GM21825 (cell line): ENCODE results near the gene PTPRG.

Experiments used
- ATAC-seq: cut with Tn5 transposase; IDR thresholded peaks from one replicate; pipeline ENCODE4 v1.9.1; 2021; ENCODE audit warnings: mild to moderate bottlenecking, moderate library complexity; ENCODE audit not compliant: unreplicated experiment

The PTPRG gene

DNA sequence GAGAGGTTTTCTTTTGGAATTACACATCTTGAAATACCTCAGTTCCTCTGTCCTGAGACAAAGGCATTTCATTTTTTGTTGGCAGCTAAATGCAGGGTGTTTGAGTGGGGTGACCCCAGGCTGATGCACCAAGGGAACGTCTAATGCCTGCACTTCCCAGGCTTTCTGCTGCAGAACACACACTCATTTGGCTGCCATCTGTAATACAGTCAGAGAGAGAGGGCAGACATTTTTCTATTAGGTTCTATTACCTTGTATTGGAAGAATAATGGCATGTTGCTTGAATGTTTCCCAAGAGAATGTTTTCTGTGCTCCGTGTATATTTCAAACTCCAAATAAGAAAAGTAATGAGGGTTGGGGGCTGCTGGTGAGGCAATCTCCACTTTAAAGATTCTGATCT is 87.1 kb downstream of the PTPRG start:
- ATAC-seq = no peak

DNA sequence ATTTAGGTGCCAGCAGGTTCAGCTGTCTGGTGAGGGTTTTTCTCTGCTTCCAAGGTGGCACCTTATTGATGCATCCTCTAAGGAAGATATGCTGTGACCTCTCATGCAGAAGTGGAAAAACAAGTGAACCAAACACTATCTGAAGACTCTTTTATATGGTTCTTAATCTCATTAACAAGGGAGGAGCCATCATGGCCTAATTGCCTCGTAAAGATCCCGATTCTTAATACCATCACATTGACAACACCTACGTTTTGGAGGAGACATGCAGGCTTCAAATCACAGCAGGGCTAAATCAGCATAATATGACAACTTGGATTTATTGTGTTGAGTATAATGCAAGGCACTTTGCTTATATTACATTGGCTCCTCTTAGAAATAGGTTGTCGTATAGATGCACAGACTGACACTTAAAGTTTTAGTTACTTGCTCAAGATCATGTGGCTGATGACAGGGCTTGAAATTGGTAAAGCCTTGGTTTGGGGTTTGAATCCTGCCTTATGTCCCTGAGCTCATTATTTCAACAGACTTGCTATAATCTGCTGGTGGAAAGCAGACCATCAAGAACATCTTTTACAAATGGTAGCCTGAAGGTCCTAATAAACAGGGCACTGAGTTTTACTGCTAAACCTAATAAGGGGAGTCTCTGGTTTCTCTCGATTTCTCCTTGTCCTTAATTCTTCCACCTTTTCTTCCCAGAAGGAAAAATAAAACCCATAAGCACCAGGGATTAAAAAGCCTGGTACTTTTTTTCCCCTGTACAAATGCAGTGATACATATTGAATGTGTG is 88.2 kb downstream of the PTPRG start:
- ATAC-seq = no peak

DNA sequence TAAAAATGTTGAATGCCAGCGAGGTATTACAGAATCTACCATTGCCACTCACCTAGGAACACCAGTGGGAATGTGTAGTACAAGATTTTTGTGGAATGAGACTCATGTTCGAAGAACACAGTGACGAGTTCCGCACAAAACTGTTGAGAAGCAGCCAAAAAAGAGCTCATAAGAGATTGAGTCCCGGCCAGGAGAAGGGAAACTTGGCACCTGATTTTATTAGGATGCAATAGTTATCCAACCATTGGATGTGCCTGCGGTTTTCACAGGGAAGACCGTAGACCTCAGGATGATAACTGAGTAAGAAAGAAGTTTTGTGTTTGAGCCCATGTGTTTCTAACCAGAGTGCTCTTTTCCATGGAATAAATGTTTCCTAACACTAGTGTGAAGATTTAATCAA is 88.9 kb downstream of the PTPRG start:
- no peak for ATAC-seq

DNA sequence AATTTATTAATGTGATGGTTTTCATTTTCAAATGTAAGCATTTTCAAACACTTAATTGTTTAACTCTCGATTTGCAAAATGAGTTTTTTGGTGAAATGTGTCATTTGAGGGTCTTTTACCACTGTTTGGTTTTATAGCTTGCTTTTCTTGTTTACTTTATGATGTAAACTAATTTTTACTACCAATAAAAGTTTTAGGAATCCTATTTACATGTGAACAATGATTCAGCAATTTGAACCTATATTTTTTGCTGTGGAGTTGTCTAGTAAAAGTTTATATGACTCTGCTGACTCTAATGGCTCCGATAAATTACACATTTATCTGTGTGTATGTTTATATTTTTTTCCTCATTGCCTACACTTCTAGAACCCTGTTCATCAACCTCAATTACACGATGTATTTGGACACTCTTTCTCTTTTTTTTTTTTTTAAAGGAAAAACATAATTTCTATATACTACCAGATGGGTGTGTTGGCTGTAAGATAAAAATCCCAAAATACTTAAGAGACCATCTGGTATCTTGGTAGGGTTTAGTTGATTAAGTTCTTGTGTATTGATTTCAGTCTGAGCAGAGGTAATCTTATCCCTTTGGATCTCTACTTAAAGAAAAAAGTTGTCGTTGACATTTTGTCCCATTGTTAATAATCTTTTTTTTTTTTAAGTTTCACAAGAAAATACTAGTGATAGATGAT is 89.5 kb downstream of the PTPRG start:
- ATAC-seq = no peak

DNA sequence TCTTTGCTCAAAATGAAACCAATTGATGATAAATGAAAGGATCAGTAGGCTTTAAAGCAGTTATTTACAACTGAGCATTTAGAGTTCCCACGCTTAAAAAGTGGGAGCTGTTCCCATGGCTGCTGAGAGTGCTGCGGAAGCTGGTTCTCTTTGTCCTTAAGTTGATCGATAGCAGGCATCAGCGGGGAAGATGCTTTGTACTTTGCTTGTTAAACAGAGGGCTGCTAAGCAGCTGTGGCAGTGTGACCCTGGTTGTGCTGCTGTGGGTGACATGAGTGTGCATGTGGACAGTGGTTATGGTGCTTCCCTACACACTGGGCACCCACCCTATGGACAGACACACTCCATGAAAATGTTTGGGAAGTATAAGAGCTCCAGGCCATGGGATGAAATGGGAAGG is 96.3 kb downstream of the PTPRG start:
- ATAC-seq = no peak

DNA sequence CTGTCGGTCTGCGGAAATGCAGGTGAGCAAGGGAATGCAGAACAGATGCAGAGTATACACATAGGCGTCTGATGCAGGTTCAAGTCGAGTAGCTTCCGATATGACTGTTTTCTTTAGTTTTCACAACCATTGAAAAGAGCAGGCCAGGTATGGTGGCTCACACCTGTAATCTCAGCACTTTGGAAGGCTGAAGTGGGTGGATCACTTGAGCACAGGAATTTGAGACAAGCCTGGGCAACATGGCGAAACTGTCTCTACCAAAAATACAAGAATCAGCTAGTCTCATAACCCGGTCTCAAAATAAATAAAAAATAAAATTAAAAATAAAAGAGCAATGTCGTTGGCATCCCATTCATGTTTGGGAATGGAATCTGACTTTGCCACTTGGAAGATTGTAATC is 101.5 kb downstream of the PTPRG start:
- ATAC-seq = no peak

DNA sequence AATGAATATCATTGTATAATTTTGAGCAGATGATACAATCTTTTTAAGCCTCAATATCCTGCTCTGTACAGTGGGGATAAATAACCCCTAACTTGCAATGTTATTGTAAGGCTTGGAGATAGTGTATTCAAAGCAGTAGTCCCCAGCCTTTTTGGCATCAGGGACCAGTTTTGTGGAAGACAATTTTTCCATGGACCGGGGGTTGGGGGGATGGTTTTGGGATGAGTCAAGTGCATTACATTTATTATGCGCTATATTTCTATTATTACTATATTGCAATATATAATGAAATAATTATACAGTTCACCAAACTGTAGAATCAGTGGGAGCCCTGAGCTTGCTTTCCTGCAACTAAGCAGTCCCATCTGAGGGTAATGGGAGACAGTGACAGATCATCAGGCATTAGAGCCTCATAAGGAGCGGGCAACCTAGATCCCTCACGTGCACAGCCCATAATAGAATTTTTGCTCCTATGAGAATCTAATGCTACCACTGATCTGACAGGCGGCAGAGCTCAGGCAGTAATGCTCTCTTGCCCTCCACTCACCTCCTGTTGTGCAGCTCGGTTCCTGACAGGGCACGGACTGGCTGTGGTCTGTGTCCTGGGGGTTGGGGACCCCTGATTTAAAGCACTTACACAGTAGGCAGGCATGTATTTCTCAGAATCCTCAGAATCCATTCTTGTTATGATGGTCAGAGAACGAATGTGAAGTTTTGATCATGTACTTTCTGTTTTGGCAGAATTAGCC is 102.2 kb downstream of the PTPRG start:
- ATAC-seq = no peak

DNA sequence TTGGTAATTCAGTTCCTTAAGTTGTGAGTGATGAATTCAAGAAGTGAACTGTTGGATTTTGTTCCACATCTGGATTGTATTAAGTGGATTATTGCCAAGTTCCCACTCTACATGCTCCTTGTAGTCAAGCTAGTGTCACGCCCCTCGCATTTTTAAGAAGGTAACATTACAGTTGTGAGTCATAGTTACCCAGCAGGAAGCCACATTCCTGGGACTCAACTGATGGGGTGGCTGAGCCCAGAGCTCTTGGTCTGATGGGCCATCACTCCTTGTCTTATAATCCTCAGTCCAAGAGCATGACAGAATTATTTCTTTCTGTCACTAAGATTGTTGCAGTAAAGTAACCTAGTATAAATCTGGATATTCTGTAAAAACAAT is 102.7 kb downstream of the PTPRG start:
- no peak for ATAC-seq

DNA sequence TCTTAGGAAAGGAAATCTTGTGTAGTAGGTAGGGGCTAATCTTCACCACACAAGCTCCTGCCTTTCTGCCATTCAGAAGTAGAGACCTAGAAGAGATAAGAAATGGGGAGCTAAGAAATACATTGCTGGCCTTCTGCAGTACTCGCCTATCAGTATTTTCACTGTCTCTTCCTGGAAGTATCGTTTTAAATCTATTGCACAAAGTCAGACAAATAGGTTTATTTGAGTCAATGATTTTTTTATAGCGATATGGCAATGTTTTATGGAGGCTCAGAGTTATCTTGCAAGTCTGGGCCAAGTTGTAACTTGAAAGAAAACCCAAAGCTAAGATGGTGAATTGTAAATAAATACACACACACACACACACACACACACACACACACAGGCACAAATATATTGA is 103.8 kb downstream of the PTPRG start:
- ATAC-seq = no peak

DNA sequence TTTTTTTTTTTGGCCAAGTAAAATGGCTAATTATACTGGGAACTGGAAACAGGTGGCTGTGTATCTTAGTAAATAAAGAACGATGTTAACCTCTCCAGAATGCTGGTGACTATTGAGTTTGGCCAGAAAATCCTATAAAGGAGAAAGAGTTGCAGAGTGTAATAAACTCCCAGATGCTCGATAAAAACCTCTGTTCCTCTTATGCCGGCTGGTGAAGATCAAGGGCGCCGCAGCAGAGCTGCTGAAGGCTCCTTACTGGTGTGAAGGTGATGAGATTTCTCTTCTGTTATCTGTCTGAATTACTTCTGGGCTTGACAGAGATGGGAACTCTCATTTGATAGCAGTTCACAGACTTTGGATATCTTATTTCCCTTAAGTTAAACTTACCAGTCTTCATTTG is 104.6 kb downstream of the PTPRG start:
- no peak for ATAC-seq

DNA sequence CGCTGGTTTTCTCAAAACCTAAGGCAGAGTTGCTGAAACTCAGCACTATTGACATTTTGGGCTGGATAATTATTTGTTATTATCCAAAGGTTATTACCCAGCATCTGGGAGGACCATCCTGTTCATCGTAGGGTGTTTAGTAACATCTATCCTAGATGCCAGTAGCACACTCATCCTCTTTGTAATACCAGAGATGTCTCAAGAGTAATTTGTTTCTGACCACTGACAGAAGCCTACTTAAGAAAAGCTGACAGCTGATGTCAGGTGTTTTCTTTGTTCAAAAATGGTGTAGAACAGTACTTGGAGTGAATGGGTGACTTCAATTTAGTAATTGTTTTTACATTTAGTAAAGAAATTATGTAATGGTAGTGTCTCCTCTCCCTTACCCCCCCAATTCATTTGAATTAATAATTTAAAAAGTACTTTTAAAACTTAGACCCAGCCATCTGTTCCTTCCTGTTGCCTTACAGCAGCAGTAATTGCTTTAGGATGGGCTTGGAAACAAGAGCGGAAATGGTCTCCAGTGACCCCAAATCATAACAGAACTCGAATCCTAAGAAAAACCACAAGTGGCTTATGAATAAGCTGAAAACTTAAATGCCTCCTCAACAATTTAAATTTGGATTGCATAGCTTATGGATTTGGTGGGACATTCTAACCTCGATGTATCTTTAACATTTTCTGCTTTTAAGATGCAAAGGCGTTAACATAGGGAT is 105.4 kb downstream of the PTPRG start:
- no peak for ATAC-seq

DNA sequence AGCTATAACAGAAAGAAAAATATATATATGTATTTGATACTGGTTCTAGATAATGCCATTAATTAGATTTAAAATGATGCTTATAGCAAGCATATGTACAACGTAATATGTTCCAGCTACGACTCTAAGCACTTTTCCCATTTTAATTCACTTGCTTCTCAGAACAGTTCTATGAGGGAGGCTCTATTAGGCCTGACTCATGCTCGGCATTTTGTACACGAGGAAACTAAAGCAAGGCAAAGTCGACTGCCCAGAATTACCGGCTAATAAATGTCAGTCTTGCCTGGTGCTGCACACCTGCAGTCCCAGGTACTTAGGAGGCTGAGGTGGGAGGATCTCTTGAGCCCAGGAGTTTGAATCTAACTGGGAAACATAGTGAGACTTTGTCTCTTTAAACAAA is 106.0 kb downstream of the PTPRG start:
- ATAC-seq = no peak

DNA sequence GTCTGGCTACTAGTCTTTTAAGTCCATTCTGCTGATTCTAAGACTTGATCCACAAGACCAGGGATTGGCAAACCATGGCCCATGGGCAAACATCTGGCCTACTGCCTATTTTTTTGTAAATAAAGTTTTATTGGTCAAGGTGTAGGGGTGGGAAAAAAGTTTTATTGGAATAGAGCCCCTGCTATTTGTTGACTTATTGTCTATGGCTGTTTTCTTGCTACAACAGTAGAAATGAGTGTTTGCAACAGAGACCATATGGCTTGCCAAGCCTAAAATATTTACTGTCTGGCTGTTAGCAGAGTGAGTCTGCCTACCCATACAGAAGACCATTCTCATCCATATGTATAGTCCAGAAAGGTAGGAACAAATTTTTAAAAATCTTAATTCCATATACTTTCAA is 106.4 kb downstream of the PTPRG start:
- no peak for ATAC-seq

DNA sequence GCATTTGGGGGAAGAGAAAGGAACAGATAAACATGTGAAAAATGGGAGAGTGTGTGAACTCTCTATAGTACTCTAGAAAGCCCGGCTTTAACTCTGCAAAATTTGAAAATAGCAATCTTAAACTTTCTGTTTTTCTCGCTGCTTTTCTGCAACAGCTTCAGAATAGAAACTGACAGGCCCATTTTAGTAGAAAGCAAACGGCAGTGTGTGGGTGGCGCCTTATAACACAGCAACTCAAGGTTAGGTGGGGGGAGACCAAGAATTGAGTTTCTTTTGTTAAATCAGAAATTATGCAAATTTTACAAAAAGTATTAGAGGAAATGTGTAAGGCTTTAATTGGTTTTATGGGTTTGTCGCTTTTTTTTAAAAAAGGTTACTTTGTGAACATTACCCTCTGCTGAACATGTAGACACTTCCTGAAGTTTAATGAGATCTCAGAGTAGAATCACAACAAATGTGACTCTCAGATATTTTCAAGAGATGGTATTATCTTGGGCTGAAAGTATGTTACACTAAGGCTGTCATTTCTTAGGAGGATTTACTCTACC is 107.0 kb downstream of the PTPRG start:
- ATAC-seq = no peak

DNA sequence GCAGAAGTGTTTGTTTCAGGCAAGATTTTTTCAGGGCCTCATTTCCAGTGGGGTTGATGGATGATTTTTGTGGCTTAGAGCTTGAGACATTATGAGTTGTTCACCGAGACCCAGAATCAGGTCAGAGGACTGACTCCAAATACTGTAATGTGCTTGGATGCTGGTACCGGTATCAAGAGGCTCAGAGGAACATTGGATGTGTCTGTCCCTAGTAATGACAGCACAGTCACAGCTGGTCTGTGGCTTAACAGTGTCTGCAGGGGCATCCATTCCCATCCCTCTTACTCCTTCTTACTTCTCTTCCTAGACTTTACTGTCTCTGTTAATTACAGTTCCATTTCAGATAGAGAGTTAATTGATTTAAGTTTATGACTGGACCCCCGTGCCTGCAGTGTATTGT is 107.8 kb downstream of the PTPRG start:
- ATAC-seq = no peak

DNA sequence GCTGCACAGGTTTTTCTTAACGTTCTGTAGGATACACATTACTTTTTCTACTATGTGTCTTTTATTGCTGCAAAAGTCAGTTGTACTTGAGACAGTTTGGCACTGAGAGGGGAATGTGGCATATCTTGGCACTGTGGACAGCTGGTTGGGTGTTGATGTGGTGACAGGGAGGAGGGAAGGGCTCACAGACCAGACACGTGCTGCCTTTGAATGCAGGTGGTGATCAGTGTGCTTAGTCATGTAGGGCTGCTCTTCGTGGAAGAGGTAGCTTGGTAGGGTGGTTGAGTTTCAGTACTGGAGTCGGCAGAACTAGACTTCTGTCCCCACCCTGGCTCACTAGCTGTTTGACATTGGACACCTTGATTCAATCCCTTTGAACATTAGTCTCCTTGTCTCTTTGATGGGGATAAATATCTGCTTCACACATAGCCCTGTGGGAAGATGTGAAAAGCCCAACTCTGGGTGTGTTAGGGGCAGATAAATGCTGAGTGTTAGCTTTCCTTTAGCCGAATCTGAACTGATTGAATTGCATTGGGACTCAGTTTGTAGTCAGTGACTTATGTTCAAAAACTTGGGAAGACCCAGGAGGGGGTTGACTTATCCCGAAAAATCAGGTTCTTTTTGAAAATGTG is 108.4 kb downstream of the PTPRG start:
- peak; percentile 60 for ATAC-seq

DNA sequence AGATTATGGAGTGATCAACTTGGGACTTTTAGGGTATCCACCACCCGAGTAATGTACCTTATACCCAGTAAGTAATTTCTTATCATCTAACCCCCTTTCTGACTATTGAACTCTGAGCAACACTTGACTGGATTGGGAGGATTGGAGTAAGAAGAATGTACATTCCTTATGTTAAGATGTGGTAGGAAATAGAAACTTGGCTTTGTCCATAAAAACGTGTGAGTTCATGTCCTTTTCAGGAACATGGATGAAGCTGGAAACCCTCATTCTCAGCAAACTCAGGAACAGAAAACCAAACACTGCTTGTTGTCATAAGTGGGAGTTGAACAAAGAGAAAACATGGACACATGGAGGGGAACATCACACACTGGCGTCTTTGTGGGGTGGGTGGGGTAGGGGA is 112.3 kb downstream of the PTPRG start:
- no peak for ATAC-seq

DNA sequence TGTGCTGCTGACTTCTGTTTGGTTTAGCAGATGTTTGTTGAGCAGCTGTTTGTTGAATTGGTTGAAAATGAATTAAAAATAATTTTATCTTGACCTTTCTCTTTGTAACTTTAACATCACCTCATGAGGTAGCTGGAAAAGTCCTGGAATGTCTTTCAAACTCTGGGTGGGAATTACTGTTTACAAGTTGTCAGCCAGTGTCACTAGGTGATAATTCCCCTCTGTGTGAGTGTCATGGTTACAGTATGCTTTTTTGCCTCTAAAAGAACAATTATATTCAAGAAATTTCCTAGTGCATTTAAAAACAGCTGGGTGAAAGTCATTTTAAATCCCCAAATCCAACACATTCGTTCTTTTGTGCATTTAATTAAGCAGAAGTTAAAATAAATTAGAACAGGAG is 113.2 kb downstream of the PTPRG start:
- no peak for ATAC-seq

DNA sequence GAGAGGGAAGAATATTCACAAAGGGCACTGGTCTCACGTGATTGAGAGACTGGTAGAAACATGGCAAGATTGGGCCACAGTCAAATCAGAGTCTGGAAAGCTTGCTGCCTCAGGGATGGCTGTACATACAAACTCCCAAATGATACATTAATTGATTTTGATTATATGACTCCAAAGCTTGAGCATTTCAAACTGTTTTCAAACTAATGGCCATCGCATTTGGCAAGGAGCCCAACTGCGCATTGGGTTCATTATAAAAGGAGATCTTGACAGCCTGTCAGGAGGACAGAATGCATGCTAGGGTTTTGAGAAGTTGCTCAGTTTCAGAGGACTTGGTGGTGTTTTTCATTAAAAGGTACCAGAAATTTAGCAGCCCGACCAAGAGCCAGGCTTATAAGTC is 117.7 kb downstream of the PTPRG start:
- ATAC-seq = no peak

DNA sequence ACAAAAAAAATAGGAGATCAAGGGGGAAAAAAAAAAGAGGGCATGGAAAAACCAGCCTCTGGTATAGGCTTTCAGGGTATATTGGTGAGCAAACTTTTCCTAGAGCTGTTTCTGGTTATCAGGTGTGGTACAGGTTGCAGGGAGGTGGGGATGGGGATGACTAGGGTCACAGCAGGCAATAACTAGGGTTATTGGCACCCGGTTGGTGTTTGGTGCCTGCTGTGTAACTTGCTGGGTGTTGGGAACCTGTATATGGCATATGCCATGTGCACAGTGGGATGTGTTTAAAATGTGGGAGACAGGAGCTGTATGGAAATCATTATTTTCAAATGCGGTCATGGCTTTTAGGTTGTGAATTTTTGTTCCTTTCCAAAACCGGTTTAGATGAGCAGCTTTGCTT is 119.2 kb downstream of the PTPRG start:
- no peak for ATAC-seq

DNA sequence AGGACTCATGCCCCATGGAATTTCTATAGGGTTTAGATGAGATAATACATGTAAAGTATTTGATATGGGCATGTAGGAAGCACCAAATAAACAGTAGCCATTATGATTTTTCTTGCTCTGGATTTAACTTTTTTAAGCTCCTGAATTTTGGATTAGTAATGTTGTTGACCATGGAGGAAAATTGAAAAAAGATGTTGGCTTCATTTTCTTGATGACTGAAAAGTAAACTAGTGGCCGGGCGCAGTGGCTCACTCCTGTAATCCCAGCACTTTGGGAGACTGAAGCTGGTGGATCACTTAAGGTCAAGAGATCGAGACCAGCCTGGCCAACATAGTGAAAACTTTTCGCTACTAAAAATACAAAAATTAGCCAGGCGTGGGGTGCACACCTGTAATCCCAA is 120.3 kb downstream of the PTPRG start:
- no peak for ATAC-seq
